GM23338 (cell line): ENCODE data around the gene ZP2. TPM values are rescaled to one million over a fixed set of nuclear protein-coding genes. Genes with fewer than 3 reads are reported as not detected.

Experiments used
- ATAC-seq: fragments of 200-7000 bp; cut with Tn5 transposase; 3 replicates; pipeline ENCODE4 v1.9.1; 2020
- DNase-seq: peaks from one replicate; pipeline ENCODE4 v3.0.0-alpha.2; 2015; ENCODE audit warnings: low spot score
- H2AFZ ChIP-seq: fragments of 200-600 bp; sonication (generic); 2 replicates; pipeline ENCODE4 v1.8.0; 2016; ENCODE audit warnings: antibody characterized with exemption, mild to moderate bottlenecking, moderate library complexity
- H3F3A ChIP-seq: fragments of 200-600 bp; sonication (generic); replicated peaks from 2 replicates; pipeline ENCODE4 v1.8.0; 2017; ENCODE audit warnings: antibody characterized with exemption, mixed run types, low read depth
- H3K27ac ChIP-seq: fragments of 200-600 bp; sonication (generic); 2 replicates; pipeline ENCODE4 v1.6.1; 2016; ENCODE audit warnings: low read depth
- H3K27me3 ChIP-seq: fragments of 200-600 bp; sonication (generic); 2 replicates; pipeline ENCODE4 v1.8.0; 2016; ENCODE audit warnings: mild to moderate bottlenecking, mixed run types, moderate library complexity; ENCODE audit not compliant: insufficient read depth
- H3K36me3 ChIP-seq: fragments of 200-600 bp; sonication (generic); 2 replicates; pipeline ENCODE4 v1.8.0; 2016; ENCODE audit warnings: mild to moderate bottlenecking; ENCODE audit not compliant: insufficient read depth
- H3K4me1 ChIP-seq: fragments of 200-600 bp; sonication (generic); 2 replicates; pipeline ENCODE4 v1.8.0; 2016; ENCODE audit warnings: mild to moderate bottlenecking, moderate library complexity; ENCODE audit not compliant: insufficient read depth
- H3K4me2 ChIP-seq: fragments of 200-600 bp; sonication (generic); 2 replicates; pipeline ENCODE4 v1.7.1; 2017; ENCODE audit warnings: mixed run types
- H3K4me3 ChIP-seq: fragments of 200-600 bp; sonication (generic); 2 replicates; pipeline ENCODE4 v1.6.1; 2016; ENCODE audit warnings: mixed run types
- H3K79me2 ChIP-seq: fragments of 200-600 bp; sonication (generic); replicated peaks from 2 replicates; pipeline ENCODE4 v1.8.0; 2017; ENCODE audit warnings: mild to moderate bottlenecking; ENCODE audit not compliant: insufficient read depth
- H3K9me2 ChIP-seq: fragments of 200-600 bp; sonication (generic); 2 replicates; pipeline ENCODE4 v1.8.0; 2017; ENCODE audit not compliant: insufficient read depth
- H4K20me1 ChIP-seq: fragments of 200-600 bp; sonication (generic); replicated peaks from 2 replicates; pipeline ENCODE4 v1.8.0; 2017; ENCODE audit warnings: mild to moderate bottlenecking; ENCODE audit not compliant: insufficient read depth
- H3K27ac Mint-ChIP-seq: 2 replicates; pipeline ENCODE4 v1.8.0; 2020; ENCODE audit warnings: inconsistent platforms, mild to moderate bottlenecking, moderate library complexity, mixed read lengths
- H3K27me3 Mint-ChIP-seq: 3 replicates; pipeline ENCODE4 v1.8.0; 2022; ENCODE audit warnings: low read depth, mild to moderate bottlenecking, moderate library complexity, mixed read lengths, inconsistent platforms; ENCODE audit not compliant: insufficient read depth, poor library complexity
- H3K36me3 Mint-ChIP-seq: 3 replicates; pipeline ENCODE4 v1.8.0; 2021; ENCODE audit warnings: low read depth, mild to moderate bottlenecking, inconsistent platforms, moderate library complexity, mixed read lengths
- H3K4me1 Mint-ChIP-seq: 3 replicates; pipeline ENCODE4 v1.8.0; 2020; ENCODE audit warnings: mild to moderate bottlenecking, inconsistent platforms, mixed read lengths
- H3K4me3 Mint-ChIP-seq: 3 replicates; pipeline ENCODE4 v1.8.0; 2021; ENCODE audit warnings: moderate library complexity, mild to moderate bottlenecking, inconsistent platforms, mixed read lengths
- H3K9me3 Mint-ChIP-seq: 3 replicates; pipeline ENCODE4 v1.8.0; 2020; ENCODE audit warnings: moderate library complexity, mild to moderate bottlenecking, inconsistent platforms, mixed read lengths
- CREB1 ChIP-seq: fragments of 250-450 bp; sonication (Bioruptor Pico); IDR thresholded peaks from 2 replicates; pipeline ENCODE4 v1.5.0; 2020; ENCODE audit warnings: low read depth, mild to moderate bottlenecking, moderate library complexity
- EZH2 ChIP-seq: fragments of 200-600 bp; sonication (generic); IDR thresholded peaks from one replicate; pipeline ENCODE4 v1.8.0; 2017; ENCODE audit warnings: antibody characterized with exemption, mild to moderate bottlenecking, low read depth; ENCODE audit not compliant: unreplicated experiment
- EZH2phosphoT487 ChIP-seq: fragments of 200-600 bp; sonication (generic); IDR thresholded peaks from one replicate; pipeline ENCODE4 v1.8.1; 2018; ENCODE audit warnings: antibody characterized with exemption; ENCODE audit not compliant: unreplicated experiment
- JUNB ChIP-seq: IDR thresholded peaks from one replicate; pipeline ENCODE4 v1.6.1; 2016; ENCODE audit warnings: antibody characterized with exemption; ENCODE audit not compliant: unreplicated experiment
- NANOG ChIP-seq: IDR thresholded peaks from 2 replicates; pipeline ENCODE4 v1.6.1; 2016; ENCODE audit warnings: antibody characterized with exemption, borderline replicate concordance
- ZNF331 ChIP-seq: fragments of 250-450 bp; sonication (Bioruptor Pico); IDR thresholded peaks from 2 replicates; pipeline ENCODE4 v1.5.0; 2020; ENCODE audit warnings: low read depth, mild to moderate bottlenecking, moderate library complexity
- polyA plus RNA-seq: library from polyadenylated mRNA; unstranded; fragments of >200 nt; fragmentation: Nextera tagmentation; extraction: Ambion mirVana; gene quantifications from 2 replicates; pipeline ENCODE4 v1.2.1, GENCODE V29; 2016
- total RNA-seq: library from RNA; depleted of rRNA; stranded (reverse); fragments of >200 nt; shearing (Covaris generic); gene quantifications from 2 replicates; pipeline ENCODE4 v1.2.3, GENCODE V29; 2014
- TF ChIP-seq, protein P1 (sequence below): fragments of 250-450 bp; sonication (Bioruptor Pico); IDR thresholded peaks from 2 replicates; pipeline ENCODE4 v1.5.0; 2020; ENCODE audit warnings: mild to moderate bottlenecking, moderate library complexity
- TF ChIP-seq, protein P2 (sequence below), 2 experiments: fragments of 200-600 bp in 1 of 2; sonication (generic) in 1 of 2; conservative IDR thresholded peaks; 2 replicates each; pipeline versions ENCODE4 v1.5.1 to v1.6.1; 2016 to 2017; ENCODE audit warnings: antibody characterized with exemption in 2 of 2, low read depth in 2 of 2, mild to moderate bottlenecking in 2 of 2, moderate library complexity in 1 of 2
- TF ChIP-seq, protein P3 (sequence below): IDR thresholded peaks from one replicate; pipeline ENCODE4 v1.6.1; 2018; ENCODE audit warnings: antibody characterized with exemption; ENCODE audit not compliant: unreplicated experiment

Gene ZP2
- total and polyA plus RNA-seq, 2 experiments from 2014 or later: not detected

DNA sequence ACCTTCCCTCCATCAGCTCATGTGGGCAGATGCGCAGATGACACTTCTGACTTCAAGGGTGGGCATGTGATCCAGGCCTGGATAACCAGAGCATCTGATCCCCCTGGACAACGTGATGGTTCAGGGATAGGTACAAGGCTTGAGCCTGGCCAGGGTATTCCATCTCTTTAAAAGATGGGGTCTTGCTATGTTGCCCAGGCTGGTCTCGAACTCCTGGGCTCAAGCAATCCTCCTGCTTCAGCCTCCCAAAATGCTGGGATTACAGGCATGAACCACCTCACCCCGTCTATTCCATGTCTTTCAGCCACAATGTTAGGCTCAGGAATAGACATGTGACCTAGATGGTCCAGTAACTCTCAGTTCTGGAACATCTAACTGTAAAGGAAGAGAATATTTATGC, 45.9 kb upstream of the ZP2 start:
- H3K27ac ChIP-seq: no peak overlapping the region
- DNase-seq (no peak), ATAC-seq (no peak)
- TF ChIP-seq JUNB (no peak), CREB1 (CRISPR knock-in tag) (no peak), EZH2 (no peak), NANOG (no peak), ZNF331 (CRISPR knock-in tag) (no peak), EZH2phosphoT487 (no peak)
- TF ChIP-seq, protein P1, sequence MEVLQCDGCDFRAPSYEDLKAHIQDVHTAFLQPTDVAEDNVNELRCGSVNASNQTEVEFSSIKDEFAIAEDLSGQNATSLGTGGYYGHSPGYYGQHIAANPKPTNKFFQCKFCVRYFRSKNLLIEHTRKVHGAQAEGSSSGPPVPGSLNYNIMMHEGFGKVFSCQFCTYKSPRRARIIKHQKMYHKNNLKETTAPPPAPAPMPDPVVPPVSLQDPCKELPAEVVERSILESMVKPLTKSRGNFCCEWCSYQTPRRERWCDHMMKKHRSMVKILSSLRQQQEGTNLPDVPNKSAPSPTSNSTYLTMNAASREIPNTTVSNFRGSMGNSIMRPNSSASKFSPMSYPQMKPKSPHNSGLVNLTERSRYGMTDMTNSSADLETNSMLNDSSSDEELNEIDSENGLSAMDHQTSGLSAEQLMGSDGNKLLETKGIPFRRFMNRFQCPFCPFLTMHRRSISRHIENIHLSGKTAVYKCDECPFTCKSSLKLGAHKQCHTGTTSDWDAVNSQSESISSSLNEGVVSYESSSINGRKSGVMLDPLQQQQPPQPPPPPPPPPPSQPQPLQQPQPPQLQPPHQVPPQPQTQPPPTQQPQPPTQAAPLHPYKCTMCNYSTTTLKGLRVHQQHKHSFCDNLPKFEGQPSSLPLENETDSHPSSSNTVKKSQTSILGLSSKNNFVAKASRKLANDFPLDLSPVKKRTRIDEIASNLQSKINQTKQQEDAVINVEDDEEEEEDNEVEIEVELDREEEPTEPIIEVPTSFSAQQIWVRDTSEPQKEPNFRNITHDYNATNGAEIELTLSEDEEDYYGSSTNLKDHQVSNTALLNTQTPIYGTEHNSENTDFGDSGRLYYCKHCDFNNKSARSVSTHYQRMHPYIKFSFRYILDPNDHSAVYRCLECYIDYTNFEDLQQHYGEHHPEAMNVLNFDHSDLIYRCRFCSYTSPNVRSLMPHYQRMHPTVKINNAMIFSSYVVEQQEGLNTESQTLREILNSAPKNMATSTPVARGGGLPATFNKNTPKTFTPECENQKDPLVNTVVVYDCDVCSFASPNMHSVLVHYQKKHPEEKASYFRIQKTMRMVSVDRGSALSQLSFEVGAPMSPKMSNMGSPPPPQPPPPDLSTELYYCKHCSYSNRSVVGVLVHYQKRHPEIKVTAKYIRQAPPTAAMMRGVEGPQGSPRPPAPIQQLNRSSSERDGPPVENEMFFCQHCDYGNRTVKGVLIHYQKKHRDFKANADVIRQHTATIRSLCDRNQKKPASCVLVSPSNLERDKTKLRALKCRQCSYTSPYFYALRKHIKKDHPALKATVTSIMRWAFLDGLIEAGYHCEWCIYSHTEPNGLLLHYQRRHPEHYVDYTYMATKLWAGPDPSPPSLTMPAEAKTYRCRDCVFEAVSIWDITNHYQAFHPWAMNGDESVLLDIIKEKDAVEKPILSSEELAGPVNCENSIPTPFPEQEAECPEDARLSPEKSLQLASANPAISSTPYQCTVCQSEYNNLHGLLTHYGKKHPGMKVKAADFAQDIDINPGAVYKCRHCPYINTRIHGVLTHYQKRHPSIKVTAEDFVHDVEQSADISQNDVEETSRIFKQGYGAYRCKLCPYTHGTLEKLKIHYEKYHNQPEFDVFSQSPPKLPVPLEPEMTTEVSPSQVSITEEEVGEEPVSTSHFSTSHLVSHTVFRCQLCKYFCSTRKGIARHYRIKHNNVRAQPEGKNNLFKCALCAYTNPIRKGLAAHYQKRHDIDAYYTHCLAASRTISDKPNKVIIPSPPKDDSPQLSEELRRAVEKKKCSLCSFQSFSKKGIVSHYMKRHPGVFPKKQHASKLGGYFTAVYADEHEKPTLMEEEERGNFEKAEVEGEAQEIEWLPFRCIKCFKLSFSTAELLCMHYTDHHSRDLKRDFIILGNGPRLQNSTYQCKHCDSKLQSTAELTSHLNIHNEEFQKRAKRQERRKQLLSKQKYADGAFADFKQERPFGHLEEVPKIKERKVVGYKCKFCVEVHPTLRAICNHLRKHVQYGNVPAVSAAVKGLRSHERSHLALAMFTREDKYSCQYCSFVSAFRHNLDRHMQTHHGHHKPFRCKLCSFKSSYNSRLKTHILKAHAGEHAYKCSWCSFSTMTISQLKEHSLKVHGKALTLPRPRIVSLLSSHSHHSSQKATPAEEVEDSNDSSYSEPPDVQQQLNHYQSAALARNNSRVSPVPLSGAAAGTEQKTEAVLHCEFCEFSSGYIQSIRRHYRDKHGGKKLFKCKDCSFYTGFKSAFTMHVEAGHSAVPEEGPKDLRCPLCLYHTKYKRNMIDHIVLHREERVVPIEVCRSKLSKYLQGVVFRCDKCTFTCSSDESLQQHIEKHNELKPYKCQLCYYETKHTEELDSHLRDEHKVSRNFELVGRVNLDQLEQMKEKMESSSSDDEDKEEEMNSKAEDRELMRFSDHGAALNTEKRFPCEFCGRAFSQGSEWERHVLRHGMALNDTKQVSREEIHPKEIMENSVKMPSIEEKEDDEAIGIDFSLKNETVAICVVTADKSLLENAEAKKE (CRISPR knock-in tag): no peak
- TF ChIP-seq, protein P2, sequence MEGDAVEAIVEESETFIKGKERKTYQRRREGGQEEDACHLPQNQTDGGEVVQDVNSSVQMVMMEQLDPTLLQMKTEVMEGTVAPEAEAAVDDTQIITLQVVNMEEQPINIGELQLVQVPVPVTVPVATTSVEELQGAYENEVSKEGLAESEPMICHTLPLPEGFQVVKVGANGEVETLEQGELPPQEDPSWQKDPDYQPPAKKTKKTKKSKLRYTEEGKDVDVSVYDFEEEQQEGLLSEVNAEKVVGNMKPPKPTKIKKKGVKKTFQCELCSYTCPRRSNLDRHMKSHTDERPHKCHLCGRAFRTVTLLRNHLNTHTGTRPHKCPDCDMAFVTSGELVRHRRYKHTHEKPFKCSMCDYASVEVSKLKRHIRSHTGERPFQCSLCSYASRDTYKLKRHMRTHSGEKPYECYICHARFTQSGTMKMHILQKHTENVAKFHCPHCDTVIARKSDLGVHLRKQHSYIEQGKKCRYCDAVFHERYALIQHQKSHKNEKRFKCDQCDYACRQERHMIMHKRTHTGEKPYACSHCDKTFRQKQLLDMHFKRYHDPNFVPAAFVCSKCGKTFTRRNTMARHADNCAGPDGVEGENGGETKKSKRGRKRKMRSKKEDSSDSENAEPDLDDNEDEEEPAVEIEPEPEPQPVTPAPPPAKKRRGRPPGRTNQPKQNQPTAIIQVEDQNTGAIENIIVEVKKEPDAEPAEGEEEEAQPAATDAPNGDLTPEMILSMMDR (conservative IDR thresholded peaks at IDR 0.05; ENCODE audit: low read depth in 2 of 2): no peak
- TF ChIP-seq, protein P3, sequence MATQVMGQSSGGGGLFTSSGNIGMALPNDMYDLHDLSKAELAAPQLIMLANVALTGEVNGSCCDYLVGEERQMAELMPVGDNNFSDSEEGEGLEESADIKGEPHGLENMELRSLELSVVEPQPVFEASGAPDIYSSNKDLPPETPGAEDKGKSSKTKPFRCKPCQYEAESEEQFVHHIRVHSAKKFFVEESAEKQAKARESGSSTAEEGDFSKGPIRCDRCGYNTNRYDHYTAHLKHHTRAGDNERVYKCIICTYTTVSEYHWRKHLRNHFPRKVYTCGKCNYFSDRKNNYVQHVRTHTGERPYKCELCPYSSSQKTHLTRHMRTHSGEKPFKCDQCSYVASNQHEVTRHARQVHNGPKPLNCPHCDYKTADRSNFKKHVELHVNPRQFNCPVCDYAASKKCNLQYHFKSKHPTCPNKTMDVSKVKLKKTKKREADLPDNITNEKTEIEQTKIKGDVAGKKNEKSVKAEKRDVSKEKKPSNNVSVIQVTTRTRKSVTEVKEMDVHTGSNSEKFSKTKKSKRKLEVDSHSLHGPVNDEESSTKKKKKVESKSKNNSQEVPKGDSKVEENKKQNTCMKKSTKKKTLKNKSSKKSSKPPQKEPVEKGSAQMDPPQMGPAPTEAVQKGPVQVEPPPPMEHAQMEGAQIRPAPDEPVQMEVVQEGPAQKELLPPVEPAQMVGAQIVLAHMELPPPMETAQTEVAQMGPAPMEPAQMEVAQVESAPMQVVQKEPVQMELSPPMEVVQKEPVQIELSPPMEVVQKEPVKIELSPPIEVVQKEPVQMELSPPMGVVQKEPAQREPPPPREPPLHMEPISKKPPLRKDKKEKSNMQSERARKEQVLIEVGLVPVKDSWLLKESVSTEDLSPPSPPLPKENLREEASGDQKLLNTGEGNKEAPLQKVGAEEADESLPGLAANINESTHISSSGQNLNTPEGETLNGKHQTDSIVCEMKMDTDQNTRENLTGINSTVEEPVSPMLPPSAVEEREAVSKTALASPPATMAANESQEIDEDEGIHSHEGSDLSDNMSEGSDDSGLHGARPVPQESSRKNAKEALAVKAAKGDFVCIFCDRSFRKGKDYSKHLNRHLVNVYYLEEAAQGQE: no peak
- no peak overlapping the region for H3K4me2 ChIP-seq
- H3F3A ChIP-seq: no peaks in the 10 kb centered on the region
- Mint-ChIP-seq H3K4me3 (no peak overlapping the region), H3K27me3 (peaks cover 8% of the 10 kb centered on the region), H3K36me3 (0 out of 3 replicates have a peak, but pooled peaks cover 2% of the 10 kb centered on the region), H3K9me3 (no peaks in the 10 kb centered on the region), H3K27ac (no peak overlapping the region), H3K4me1 (no peaks in the 10 kb centered on the region)
- no peaks in the 10 kb centered on the region for H3K27me3 ChIP-seq
- H3K79me2 ChIP-seq: no peaks in the 10 kb centered on the region
- H3K9me2 ChIP-seq: no peaks in the 10 kb centered on the region
- no peaks in the 10 kb centered on the region for H3K36me3 ChIP-seq
- no peaks in the 10 kb centered on the region; the same call in 1 of the 2 replicates for H4K20me1 ChIP-seq
- H2AFZ ChIP-seq: no peak overlapping the region
- H3K4me1 ChIP-seq: no peaks in the 10 kb centered on the region
- H3K4me3 ChIP-seq: no peak overlapping the region
